A204.1 (cell line): Measurements from ENCODE around the gene FTO.
"Not testable (repeated sequence)": the region's sequence is repeated elsewhere in the genome, so short reads cannot be mapped to it uniquely, and the experiment has no call there.

Experiments used
- FAIRE-seq: peaks from 2 replicates; lab custom pipeline; 2012; peaks lifted over from hg19 to GRCh38; lab: Jason Lieb, UNC

The FTO gene

DNA sequence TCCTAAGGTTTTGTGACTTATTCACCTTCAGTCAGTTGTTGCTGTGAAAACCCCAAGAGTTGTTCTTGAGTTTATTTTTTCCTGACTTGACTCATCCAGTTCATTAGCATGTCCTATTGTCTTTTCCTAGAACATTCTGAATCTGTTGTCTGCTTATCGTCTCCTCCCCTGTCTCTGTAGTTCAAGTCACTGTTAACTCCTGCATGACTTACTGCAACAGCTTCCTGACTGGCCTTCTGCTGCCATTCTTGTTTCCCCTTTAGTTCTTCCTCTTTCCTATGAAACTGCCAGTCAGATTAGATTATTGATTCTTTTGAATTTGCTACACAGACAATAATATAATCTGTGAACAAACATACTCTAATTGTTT lies 161.5 kb downstream of the FTO start:
- no peak for FAIRE-seq

DNA sequence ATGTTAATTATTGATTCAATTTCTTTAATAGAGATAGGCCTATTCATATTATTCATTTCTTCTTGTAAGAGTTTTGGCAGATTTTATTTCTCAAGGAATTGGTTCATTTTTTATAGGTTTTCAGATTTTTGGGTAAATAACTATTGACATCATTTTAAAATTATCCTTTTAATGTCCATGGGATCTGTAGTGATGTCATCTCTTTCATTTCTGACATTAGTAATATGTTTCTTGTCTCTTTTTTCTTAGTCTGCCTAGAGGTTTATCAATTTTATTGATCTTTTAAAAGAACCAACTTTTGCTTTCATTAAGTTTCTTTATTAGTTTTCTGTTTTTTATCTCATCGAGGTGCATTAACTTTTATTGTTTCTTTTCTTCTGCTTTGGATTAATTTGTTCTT lies 162.6 kb downstream of the FTO start:
- no peak for FAIRE-seq

DNA sequence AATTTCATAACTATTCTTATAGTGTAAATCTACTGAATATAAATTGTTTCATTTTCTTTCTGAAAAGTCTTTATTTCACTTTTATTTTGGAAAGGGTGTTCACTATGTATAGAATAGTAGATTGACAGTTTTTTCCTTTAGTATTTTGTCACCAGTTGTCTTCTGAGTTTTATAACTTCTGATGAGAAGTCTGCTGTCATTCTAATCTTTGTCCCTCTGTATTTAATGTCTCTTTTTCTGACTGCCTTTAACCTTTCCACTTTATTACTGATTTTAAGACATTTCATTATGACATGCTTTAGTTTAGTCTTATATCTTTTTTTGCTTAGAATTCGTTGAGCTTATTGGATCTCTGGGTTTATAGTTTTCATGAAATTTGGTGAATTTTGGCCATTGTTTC lies 166.9 kb downstream of the FTO start:
- FAIRE-seq = no peak

DNA sequence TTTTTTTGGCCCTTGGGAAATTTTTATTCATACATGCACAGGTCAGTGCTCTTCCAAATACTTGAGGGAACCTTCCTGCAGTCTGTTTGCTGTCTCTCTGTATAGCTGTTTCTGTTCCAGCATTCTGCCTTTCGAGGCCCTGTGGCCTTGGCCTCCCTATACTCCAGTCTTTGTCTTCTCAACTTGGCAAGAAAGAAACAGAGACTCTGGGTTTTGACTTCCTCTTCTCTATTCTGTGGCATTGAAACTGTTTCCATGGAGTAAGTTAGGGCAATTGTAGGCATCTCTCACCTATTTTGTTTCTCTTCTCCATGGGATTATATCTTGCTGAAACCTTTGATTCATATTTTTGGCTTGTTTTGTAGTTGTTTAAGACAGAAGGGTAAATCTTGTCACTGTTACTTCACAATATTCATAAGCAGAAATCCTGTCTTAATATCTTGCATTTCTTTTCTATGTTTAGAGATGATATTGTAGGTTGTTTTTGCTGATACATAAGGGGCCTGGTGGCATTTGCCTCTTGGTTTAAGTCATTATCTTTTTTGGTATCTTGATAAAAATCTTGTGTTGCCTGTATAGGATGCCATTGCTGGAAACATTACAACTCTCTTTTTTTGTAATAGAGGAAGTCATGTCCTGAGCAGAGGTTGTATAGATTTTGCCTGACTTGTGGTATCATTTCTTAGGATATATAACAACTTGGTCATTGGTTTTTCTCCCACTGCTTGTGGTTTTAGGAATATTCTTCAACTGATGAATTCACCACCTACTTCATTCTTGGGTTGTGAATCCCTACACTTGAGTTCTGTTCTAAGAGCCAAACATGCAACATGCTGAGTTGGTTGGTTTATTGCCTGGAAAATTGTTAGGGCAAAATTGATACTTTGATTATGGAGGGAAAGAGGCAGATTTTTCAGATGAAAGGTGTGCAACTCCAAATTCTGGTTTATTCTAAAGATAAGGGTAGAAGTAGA lies 168.6 kb downstream of the FTO start:
- no peak for FAIRE-seq

DNA sequence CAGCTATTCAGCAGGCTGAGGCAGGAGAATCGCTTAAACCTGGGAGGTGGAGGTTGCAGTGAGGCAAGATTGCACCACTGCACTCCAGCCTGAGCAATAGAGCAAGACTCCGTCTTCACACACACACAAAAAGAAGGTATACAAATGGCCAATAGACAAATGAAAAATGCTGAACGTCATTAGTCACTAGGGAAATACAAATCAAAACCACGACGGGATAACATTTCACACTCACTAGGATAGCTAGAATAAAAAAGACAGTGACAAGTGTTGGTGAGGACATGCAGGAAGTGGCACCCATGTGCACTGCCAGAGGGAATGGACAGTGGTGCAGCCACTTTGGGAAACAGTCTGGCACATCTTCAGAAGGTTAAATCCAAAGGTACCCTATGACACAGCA lies 172.9 kb downstream of the FTO start:
- FAIRE-seq = no peak

DNA sequence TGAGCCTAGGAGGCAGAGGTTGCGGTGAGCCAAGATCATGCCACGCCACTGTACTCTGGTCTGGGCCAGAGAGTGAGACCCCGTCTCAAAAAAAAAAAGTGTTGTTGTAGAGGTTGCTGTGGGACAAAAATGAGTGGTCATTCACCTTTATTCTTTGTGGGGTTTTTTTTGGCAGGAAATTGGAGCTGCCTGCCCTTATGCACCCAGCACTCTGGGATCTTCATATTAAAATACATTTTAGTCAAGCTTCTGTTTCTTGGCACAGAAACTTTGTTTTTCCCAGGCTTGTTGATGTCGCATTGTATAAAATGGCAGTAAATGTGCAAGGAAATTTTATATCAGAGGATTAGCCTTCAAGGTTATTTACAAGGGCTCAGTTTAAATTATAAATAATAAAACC lies 174.3 kb downstream of the FTO start:
- FAIRE-seq = no peak

DNA sequence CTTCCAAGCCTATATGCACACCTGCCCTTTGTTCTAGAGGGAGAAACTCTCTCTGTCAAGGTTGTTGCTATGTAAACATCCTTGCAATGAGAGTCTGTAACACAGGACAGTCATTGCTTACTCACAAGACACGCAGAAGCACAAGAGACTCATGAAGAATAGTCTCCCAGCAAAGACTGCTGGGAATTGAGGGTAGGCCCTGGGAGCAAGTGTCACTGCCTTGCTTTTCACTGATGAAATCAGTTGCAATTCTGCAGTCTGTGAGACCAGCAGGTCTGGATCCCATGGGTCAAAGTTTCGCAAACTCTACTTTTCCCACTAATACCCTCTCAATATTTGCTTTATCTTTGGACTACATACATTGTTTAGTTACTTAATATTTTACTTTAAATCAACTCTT lies 177.4 kb downstream of the FTO start:
- FAIRE-seq = no peak

DNA sequence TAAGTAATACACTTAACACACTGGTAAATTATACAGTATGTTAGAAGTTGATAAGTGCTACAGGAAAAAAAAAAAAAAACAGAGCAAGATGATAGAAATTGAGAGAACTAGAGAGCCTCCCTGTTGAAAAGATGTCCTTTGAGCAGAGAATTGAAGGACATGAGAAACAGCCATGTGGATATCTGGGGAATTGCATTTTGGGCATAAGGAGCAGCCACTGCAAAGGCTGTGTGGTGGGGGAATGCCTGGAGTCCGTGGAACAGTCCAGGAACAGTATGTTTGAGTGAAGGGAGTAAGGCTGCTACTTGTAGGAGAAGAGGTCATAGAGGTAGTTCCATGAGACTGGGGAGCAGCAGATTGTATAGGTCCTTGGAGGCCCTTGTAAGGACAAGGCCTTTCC lies 178.4 kb downstream of the FTO start:
- no peak for FAIRE-seq

DNA sequence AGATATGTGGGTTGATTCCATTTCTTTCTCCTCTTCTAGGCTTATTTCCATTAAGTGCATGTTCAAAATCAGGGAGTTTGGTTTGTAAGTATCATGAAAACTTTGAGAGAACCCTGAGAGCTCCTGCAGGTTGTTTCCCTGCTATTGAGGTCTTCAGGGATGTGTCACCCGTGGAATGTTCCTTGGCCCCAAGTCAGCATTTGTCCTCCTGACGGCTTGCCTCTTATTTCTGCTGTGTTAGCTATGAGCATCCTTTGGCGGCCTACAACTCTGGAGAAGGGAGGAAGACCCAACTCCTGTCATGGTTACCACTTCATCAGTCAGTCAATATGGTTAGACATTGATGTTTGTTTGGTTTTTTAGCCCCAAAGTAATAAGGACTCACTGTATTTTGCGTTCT lies 180.8 kb downstream of the FTO start:
- no peak for FAIRE-seq

DNA sequence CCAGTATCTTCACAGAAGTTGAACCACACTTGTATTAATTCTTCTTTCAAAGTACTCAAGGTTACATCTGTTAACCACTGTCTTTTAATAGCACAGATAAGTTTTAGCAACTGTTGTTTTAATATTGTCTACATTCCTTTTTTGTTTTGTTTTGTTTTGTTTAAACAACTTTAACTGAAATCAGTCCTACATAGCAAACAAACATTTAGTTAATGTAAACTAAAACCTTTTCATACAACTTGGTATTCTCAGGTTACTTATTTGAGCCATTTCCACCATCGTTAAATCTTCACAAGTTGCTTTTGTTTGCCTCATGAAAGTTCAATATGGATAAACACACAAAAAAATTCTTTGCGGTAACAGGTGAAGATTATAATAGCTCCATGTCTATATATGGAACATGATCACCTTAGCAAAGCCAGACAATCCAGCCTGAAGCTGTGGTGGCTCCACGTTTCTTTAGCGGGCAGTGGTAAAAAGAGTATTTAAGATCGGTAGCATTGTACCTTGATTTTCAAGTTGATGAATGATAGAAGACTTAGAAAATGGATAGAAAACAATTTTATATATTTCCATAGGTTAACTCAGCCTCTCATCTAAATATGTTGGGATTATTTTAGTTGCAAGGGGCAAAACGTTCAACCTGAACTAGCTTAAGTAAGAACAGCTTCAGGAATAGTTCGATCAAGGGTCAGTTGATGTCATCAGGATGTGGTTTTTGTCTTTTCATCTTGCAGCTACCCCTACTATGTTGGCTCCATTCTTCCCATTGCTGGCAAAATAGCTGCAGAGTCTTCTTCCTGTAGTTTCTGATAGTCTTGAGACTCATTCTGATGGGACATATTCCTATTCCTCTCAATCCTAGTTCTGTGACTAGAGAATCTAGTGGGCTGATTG lies 182.8 kb downstream of the FTO start:
- FAIRE-seq = no peak

DNA sequence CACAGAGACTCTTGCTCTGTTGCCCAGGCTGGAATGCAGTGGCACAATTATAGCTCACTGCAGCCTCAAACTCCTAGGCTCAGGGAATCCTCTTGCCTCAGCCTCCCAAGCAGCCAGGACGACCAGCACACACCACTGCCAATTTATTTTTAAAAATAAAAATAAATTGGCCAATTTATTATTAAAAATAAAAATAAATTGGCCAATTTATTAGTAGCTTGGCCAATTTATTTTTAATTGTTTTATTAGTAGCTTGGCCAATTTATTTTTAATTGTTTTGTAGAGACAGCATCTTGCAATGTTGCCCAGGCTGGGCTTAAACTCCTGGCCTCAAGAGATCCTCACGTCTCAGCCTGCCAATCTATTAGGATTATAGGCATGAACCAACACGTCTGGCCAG lies 184.3 kb downstream of the FTO start:
- FAIRE-seq = no peak

DNA sequence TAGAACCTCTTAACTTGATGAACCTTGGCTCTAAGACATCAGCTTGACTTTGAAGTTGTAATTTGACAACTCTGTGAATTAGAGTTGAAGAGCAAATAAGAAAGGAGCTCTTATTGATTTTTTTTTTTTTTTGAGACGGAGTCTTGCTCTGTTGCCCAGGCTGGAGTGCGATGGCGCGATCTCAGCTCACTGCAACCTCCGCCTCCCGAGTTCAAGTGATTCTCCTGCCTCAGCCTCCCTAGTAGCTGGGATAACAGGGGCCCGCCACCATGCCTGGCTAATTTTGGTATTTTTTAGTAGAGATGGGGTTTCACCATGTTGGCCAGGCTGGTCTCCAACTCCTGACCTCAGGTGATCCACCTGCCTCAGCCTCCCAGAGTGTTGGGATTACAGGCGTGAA lies 186.9 kb downstream of the FTO start:
- FAIRE-seq = not testable (repeated sequence)

DNA sequence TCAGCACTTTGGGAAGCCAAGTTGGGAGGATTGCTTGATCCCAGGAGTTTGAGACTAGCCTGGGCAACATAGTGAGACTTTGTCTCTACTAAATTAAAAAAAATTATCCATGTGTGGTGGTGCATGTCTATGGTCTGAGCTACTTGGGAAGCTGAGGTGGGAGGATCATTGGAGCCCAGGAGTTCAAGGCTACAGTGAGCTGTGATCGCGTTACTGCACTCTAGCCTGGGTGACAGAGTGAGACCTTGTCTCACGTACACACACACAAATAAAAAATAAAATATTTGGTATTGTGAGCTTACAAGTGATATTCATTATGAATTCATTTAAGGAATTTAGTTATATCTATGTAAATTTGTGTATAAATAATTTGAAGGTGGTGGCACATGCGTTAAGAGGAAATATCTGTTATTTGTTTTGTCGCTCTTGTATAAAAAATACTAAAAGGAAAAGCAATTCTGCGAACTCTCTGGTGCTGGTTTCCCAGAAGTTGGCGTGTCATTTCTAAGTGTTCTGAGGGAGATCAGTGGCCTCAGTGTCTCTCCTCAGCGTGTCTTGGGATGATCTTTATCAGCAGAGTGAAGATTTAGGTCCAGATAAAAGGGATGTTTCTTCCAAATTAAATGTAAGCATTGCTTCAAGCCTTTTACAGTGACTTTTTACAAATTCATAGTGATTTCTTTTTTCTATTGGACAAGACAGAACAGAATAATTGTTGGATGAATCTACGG lies 187.6 kb downstream of the FTO start:
- no peak for FAIRE-seq

DNA sequence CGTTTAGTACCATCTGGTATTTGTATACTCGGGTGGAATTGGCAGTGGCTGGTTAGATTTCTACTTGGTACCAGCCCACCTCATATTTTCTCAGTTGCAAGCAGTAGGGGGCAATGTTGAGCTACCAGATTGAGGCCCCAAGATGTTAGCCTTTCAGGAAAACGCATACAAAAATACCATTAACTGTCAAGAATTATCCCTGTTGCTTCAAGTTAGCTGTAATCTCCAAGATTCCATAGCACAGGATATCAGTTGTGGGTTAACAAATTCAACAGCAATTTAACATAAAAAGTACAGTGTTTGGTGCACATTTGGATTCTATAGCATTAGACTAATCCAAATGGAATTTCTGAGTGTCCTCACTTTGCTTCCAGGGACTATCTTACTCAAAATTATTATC lies 188.2 kb downstream of the FTO start:
- FAIRE-seq = peak; percentile 94

DNA sequence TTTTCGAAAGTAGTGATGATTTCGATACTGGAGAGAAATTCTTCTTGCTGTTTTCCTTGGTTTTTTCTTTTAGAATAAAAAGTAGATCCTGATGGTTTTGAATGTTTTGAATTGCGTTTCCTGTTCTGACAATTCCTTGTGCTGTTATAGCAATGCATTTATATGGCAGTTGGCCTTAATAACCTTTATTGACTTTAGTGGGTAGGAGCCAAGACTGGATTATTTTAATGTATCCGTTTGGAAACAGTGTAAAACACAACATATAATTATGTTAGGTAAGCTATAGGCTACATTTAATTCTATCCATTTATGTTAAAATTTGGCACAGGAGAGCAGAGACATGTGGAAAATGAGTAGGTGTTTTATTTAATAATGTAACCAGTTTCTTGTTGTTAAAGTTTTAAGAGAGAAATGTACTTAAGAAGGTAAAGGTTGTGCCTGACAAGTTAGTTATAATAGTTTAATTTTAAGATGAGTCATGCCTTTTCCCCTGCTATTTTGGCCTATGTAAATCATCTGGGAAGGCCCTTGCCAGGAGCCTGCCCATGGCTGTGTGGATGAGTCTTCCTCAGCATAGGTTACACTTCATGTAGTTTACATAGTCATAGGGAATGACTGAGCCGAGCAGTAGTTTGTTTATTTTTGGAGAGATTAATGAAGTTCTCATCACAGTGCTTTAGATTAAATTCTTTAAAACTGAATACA lies 189.9 kb downstream of the FTO start:
- FAIRE-seq = no peak

DNA sequence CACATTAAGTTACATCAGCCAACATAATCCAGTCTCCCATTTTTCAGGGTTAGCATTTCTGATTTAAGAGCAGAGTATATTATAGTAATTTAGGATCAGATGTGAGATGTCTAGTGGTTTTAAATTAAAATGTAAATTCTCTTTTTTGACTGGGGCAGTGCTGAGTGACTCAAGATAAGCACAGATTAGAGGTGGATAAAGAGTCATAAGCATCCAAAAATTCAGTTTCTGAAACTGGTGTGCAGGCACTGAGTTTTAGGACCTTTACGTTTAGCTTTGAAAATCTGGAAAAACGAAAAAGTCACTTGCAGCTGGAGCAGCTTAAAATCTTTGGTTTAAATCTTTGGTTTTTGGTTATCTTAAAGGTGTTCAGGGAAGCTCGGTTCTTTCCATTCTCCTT lies 190.7 kb downstream of the FTO start:
- FAIRE-seq = no peak

DNA sequence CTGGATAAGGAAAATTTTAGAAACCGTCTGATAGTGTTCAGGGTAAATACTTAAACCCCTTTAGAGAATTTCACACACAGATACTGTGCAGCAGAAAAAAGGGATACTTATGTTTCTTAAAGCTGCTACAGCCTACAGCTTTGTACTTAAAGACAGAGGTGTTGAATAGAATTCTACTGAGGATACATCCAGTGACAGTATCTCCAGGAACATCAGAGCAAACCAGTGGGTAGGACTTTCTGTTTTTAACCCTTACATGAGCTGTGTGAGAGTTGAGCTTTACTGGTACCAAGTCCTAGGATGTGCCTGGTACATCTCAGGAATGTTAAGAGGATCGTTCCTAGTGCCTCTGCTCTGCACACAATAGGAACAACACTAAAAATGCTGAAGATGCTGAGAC lies 191.5 kb downstream of the FTO start:
- FAIRE-seq = no peak

DNA sequence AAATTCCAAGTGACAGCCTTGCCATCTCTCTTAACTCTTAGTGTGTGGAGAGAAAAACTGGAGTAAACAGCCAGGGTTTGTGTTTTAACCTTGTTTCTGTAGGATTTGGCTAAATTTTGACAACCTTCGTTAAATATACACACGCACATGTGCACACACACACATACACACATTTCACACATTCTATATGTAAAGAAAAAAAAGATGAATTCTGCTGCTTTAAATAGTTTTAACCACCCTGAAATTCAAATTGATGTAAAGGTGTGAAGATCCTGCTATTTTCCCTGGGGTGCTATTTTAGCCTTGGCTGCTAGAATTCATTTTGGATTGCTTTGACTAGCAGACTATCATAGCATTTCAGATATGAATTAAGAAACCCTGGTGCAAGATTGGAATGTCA lies 191.9 kb downstream of the FTO start:
- no peak for FAIRE-seq

DNA sequence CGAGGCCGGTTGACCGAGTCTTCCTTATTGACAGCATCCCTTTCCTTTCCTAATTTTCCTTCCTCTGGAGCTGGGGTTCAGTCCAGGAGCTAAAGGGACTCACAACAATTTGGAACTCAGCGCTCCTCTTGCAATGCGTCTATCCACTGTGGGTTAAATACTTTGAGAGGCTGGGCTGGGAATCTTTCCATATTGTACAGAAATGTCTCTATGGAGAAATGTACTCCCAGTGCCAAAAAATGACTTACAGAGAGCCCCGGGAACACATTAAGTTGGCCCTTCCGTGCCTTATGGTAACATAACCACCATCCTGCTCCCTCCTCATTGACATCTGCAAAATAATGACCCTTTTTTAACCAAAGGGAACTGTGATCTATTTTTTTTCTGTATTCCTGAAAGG lies 192.8 kb downstream of the FTO start:
- no peak for FAIRE-seq

DNA sequence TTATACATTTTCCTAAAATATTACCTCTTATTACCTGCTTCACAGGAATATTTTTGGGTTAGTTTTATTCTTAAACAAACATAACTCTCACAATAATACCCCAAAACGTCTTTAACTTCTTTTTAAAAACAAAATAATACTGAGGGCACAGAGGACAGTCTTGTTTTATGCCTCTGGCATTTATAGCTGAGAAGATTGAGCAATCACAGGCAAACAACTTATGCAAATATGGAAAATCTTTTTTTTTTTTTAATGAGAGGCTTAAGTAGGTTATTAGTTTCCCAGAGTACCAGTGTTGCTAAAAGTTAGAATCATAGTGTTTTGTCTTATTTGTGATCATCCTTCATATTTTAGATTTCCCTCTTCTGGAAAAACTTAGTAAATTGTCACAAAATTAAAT lies 195.0 kb downstream of the FTO start:
- no peak for FAIRE-seq

DNA sequence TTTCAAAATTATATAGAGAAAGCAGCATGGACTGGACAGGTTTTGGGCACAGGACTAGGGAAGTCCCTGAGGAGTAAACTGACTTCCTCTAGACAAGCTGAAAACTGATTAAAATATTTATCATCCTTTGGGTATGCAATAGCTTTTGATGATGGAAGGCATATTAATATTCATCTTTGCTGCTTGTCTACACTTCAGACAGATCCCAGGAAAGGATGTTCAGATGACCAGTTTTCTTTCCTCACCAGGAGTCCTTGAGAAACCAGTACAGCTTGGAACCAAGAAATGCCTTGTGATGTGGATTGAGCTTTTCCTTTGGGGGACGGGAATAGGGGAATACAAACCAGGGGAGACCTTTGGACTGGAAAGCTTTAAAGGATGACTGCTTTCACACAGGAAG lies 195.5 kb downstream of the FTO start:
- FAIRE-seq = no peak

DNA sequence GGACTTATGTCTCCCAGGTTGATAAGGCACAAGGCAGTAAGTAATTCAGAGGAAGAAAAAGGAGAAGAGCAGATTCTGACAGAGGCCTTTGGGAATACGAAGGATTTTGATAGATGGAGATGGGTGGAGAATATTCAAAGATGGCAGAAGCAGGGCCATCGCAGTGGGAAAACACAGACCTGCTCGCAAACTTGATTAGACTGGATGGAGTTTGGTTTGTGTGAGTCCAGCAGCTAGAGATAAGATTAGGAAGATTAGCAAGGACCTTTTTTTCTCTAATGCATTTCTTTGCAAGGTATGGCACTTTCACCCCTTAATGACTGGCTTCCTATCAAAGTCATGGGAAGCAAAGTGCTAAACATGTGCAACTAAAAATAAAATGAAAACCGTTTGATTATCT lies 196.7 kb downstream of the FTO start:
- FAIRE-seq = no peak
